ENCODE data around the gene SIL1.
A peak's percentile ranks its signal among the peaks of the same experiment; 100 is the strongest.
"Not testable (repeated sequence)": the region's sequence is repeated elsewhere in the genome, so short reads cannot be mapped to it uniquely, and the experiment has no call there.

SIL1 gene

DNA sequence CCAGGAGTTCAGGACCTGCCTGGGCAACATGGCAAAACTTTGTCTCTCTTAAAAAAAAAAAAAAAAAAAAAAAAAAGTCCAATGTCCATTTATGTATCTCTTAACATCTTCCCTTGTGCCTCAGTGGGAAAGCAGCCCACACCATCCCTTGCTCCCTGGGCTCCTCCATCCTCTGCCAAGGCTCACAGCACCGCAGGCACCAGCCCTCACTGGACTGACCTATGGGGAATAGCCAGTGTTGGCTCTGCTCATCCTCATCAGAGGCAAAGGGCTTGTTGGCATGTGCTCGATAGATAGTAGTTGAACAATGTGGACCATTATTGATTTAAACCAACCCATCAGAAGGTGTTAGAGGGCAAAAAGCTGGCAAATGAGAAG, 261.2 kb downstream of the SIL1 start:
- DNase-seq: no peak

DNA sequence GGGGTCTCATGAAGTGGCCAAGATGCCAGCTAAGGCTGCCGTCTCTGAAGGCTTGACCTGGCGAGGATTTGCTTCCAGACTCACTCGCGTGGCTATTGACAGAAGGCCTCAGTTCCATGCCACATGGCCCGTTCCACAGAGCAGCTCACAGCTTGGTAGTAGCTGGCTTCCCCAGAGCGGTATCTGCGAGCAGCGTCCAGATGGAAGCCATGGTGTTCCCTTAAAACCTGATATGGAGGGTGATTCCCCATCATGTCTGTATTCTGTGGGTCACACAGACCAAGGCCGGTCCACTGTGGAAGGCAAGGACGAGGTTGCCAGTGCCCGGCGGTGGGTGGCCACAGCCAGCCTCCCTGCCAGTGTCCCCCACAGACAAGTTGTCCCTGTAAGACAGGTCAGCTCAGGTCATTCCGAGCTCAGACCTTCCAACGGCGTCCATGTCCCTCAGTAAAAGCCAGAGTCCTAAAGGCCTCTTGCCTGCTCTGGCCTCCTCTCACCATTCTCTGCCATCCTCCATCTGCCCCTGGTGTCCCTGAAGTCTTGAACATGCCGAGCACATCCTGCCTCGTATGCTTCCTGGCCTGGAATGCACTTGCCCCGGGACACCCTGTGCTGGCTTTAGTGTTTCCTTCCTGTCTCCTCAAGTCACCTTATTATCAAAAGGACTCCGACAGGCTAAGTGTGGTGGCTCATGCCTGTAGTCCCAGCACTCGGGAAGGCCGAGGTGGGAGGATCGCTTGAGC, 261.8 kb downstream of the SIL1 start:
- DNase-seq: no peak

DNA sequence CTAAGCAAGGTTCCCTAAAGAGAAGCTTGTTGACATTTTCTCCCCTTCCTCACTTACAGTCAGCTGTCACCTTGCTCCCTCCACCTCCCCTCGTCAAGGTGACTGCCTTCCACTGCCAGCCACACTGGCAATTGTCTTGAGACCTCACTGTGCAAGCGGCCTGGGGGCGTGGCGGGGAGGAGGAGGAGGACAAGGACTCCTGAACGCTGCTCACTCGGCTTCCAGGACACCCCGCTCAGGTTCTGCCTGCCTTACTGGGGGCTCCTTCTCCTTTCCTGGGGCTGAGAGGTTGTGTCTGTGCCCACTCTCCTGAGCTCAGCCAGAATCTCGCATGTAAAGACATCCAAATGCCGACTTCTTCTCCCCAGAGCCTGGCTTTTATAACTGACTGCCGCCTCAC, 262.7 kb downstream of the SIL1 start:
- DNase-seq: no peak

DNA sequence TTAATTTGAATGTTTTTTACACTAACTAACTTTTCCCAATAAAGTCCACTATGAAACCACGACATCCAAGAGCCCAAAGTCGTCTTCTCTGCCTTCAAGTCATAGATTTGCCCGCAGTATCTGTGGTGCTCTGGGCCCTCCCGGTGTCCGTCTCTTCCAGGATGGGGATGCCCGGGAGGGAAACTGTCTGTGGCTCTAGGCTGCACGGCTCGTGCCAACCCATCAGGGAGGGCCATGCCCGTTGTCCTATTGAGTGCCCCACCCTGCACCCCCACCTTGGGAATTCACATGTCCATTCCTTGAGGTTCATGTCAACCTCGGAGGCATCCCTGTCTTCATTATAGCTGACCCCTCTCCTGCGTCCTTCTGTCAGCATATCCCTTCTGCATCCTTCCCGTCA, 263.2 kb downstream of the SIL1 start:
- no peak for DNase-seq

DNA sequence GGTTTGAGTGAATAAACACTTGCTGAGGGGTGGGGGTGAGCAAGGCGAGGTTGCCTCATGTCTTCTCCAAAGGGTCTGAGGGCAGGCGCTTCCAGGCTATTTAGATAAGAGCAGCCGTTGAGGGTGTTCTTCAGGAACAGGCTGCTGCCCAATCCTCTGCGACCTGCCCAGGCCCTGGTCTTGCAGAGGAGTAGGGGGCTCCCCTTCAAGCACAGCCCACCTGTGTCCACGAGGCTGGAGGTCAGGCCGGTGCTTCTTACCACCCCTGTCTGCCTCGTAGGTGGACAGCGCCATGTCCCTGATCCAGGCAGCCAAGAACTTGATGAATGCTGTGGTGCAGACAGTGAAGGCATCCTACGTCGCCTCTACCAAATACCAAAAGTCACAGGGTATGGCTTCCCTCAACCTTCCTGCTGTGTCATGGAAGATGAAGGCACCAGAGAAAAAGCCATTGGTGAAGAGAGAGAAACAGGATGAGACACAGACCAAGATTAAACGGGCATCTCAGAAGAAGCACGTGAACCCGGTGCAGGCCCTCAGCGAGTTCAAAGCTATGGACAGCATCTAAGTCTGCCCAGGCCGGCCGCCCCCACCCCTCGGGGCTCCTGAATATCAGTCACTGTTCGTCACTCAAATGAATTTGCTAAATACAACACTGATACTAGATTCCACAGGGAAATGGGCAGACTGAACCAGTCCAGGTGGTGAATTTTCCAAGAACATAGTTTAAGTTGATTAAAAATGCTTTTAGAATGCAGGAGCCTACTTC, 264.5 kb downstream of the SIL1 start:
- no peak for DNase-seq

DNA sequence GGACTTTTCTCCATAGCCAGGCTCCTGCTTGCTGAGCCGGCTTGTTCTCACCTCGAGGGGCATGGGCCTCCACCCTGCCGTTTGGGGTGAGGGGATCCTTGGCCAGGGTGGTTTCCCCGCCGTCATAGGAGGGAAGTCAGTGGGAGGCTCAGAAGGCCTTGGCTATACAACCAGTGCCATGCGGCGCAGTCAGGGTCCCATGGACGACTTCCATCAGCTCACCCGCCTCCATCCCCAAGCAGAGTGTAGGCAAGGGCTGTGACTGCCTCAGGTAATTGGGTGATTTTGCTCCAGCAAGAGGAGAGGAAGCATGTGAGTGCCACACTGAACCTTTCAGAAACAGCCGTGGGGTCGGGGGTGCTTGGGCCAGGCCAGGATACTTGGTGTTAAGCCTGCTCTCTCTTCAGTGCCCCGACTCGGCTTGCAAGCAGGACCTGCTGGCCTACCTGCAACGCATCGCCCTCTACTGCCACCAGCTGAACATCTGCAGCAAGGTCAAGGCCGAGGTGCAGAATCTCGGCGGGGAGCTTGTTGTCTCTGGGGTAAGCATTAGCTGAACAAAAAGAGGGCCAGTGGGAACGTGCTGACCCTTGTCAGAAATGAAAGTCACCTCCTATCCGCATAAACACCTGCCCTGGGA, 265.9 kb downstream of the SIL1 start:
- no peak for DNase-seq

DNA sequence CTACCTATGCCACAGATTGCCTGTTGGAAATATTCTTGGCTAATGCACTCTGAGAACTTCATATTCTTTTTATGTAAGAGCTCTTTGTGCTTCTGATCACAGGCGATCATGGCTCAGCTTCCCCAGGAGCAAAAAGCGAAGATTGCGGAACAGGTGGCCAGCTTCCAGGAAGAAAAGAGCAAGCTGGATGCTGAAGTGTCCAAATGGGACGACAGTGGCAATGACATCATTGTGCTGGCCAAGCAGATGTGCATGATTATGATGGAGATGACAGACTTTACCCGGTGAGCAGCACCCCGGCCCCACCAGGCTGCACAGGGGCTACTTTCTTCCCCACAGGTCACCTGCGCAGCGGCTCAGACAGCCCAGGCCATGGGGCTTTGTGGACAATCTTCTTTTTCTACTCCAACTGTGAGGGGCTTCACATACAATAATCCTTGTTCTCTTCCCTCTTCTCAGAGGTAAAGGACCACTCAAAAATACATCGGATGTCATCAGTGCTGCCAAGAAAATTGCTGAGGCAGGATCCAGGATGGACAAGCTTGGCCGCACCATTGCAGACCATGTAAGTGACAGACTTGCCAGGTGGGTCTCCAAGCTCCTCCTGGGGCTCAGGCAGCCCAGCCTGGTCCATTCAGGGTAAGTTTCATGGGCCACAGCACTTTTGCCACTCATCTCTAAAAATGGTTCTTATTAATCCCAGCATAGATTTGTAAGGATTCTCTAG, 267.6 kb downstream of the SIL1 start:
- no peak for DNase-seq

DNA sequence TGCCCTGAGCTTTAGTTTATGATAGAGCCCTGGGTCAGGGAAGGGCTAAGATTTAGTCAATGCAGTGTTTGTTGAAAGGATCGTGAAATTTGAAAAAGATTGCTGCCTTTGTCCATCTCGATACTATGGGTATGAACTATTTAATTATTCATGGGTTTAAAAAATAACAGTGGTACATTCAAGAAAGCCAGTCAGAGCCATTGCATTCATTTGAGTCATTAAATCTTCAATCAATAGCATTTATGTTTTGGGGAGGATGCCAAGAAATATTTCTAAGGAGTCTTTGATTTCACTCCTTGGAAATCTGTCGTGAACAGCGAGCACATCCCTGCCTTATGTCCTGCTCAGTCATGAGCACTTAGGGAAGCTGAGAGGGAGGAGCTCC, 268.6 kb downstream of the SIL1 start:
- DNase-seq: no peak

DNA sequence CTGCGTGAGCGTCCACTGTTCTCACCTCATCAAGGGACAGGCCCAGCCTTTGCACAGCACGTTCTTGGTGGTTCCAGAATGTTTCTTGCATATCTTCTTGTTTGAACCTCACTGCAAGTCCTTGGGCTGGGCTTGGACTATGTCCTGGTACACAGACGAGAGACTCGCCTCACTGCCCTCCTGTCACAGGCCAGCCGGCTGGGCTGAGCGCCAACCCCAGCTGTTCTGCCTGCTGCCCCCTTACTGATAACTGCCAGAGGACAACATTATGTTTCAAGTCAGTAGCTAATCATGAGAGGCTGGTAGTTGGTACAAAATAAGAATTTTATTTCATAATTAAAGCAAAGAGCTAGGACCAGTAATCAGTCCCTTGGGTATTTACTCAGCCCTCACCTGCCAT, 270.2 kb downstream of the SIL1 start:
- no peak for DNase-seq

DNA sequence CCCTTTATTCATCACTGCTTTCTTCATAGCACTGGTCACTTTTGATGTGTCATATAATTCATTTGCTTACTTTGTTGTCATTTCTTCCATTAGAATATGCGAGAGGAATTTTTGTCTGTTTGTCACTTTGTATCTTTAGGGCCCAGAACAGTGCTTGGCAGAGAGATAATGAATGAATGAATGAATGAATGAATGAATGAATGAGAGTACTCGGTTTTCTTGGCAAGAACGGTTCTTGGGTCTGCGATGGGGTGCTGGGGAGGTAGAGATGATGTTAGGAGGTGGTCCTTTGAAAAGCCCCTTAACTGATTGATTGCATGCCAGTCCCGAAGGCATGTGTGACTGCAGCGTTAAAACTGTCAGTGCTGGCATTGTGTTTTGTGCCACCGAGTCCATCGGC, 270.6 kb downstream of the SIL1 start:
- no peak for DNase-seq

DNA sequence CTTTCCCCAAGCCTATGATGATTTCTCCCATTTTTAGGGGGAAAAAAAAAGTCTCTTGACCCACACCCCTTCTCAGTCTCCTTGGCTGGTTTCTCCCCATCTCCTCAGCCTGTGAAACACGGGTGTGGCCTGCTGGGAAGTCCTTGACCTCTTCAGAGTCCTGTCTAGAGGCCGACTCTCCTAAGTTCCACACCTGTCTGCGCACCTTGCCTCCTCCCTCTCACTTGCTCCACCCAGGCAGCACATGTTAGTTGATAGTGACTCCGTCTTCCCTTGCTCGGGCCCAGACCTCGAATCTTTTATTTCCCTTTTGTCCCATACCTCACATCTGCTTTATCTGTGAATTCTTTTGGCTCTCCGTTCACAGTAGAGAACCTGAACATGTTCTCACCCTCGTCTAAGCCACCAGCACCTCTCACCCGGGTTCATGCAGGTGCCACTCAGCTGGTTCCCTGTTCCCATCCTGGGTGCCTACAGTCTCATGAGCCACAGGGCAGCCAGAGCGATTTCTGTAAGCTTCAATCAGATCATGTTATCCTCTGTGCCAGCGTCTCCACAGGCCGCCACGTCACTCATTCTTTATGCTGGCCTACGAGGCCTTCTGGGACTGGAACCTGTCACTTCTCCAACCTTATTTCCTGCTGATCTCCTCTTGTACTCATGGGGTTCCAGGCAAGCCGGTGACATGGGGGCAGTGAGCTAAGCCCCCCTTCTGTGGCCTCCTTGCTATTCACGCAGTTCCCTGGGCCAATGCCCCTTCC, 271.3 kb downstream of the SIL1 start:
- no peak for DNase-seq

DNA sequence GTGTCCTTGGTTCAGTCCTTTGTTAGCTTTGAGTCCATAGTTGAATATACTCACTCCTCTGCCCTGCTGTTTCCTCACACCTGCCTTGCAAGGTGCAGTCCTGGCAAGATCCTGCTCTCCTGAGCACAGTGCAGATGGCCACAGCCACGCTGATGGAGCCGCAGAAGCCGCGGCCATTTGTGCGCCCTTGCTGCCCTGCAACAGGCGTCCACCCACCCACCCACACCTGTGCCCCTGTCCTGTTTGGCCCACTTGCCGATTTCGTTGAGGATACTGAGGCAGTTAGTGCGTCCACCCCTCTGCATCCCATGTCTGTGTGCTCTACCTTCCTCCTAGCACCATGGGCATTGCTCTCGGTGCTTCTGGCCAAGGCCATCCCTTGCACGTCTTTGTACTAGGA, 271.9 kb downstream of the SIL1 start:
- DNase-seq: no peak

DNA sequence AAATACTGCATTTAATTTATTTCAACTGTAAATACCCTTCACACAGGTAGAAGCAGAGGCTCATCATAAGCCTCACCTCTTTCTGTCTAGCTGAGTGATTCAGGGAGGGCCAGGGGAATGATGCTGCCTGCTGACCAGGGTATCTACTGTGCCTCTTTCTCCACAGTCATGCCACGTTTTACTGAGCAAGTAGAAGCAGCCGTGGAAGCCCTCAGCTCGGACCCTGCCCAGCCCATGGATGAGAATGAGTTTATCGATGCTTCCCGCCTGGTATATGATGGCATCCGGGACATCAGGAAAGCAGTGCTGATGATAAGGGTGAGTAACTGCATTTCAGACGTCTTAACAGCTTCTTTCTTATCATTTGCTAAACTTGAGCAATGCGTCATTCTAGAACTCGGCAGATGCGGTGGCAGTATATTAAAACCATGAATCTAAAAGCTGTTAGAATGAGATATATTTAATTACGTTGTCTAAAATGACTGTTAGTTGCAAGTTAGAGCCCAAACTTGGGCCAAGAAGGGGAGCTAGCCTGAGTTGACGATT, 273.0 kb downstream of the SIL1 start:
- no peak for DNase-seq

DNA sequence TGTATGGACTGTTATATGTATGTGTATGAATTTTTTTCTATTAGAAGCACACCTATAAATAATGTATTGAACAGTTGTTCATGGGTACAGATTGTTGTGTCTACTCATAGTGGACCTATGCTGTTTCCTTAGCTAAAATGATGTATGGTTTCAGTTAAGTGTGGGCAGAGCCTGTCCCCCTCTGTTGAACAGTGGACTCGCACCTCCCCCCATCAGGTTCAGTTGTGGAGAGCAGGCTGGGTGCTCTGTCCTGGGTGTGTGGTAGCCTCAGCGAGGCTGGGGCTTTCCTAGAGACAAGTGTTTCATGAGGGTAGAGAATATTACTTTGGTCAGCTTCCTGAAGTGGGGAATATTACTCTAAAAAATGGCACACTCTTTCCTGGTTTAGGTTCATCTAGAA, 275.7 kb downstream of the SIL1 start:
- DNase-seq: no peak

DNA sequence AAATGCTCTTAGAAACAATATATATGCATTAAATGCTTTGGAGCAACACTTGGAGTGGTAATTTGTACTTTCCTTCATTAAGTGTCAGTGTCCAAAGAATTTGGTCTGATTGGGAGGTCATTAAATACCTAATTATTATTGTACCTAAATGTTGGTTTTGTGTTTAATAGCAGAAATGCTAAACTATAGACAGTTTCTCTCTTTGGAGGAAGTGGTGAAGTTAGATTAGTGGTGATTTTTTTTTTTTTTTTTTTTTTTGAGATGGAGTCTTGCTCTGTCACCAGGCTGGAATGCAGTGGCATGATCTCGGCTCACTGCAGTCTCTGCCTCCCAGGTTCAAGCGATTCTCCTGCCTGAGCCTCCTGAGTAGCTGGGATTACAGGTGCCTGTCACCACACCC, 276.8 kb downstream of the SIL1 start:
- not testable (repeated sequence) for DNase-seq

DNA sequence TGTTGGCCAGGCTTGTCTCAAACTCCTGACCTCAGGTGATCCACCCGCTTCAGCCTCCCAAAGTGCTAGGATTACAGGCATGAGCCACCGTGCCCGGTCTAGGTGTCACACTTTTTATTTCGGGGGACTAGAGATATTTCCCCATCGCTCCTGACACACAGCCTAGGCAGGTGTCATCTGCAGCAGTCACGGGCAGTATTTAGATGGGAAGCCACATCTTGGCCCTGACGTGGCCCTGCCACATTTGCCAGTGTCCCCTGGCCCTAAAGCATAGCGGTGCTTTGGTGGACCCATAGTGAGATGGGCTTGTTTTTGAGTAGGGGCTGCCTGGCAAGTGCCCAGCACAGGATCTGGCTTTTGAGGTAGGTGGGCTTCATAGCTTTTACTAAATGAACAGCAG, 278.0 kb downstream of the SIL1 start:
- no peak for DNase-seq

DNA sequence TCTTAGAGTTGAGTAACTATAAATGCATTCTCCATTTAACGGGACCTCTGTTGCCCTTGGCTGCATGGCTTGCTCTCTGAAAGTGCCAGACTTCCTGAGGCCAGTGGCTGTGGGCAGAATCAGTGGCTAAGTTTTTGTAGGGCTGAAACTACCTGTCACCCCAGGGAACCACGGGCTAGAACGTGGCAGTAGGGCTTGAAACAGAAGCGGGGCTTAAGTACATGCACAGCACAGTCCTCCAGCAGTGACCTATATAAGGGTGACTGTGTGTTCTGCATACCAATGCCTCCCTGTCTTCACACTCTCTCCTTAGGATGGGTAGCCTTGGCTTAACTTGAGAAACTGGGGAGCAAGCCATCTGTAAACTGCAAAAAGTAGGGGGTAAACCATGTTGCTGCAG, 279.5 kb downstream of the SIL1 start:
- no peak for DNase-seq

DNA sequence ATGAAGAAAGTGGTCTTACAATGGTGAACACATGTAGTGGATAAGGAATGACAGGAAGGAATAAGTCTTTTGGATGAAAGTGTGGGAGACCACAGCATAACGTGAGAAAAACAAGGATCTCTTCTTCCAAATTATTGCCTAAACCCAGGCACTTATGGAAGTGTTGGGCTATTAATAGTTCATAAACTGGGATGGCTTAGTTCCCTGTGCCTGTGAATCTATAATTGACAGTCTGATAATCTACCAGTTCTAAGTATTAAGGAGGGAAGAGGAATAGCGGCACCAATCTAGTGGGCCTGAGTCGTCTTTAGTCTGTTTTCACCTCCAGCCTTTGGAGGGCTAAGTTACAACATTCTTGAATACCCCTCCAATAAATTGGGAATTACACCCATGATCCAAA, 283.8 kb downstream of the SIL1 start:
- DNase-seq: no peak

DNA sequence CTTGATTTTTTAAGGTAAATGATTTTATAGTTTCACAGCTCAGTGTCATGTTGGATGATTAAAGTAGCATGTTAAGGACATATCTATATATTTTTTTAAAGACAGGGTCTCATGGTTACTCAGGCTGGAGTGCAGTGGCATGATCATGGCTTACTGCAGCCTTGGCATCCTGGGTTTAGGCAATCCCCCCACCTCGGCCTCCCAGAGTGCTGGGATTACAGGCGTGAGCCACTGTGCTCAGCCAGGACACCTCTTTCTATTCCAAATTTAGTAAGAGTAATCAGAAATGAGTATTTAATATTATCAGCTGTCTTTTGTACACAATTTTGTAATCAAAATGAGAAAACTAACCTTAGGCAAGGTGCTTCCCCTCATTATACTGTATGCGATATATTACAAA, 284.4 kb downstream of the SIL1 start:
- no peak for DNase-seq

DNA sequence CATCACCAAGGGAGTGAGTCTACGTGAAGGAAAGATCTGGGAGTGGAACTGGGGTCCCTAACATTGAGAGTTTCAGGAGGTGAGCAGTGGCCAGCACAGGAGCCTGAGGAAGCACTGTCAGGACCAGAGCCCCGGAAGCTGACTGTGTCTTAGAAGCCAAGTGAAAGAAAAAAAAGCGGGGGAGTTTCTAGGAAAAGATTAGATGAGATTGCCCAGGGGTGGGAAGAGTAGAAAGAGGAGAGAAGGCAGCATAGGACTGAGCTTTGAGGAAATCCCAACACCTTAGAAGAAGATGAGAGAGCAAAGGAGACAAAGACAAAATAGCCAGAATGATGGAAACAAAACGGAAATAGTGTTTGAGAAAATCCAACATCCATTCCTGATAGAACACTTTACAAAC, 286.1 kb downstream of the SIL1 start:
- no peak for DNase-seq

DNA sequence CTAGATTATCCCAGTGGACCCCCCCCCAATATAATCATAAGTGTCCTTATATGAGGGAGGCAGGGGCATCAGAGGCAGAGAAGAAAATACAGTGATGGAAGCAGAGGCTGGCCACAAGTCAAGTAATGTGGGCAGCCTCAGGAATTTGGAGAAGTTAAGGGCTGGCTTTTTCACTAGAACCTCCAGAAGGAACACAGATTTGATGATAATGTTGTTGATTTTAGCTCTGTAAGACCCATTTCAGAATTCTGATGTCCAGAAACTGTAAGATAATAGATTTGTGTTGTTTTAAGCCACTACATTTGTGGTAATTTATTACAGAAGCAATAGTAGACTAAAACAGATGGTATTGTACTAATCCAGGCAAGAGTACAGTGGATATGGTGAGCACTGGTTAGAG, 286.7 kb downstream of the SIL1 start:
- DNase-seq: no peak

DNA sequence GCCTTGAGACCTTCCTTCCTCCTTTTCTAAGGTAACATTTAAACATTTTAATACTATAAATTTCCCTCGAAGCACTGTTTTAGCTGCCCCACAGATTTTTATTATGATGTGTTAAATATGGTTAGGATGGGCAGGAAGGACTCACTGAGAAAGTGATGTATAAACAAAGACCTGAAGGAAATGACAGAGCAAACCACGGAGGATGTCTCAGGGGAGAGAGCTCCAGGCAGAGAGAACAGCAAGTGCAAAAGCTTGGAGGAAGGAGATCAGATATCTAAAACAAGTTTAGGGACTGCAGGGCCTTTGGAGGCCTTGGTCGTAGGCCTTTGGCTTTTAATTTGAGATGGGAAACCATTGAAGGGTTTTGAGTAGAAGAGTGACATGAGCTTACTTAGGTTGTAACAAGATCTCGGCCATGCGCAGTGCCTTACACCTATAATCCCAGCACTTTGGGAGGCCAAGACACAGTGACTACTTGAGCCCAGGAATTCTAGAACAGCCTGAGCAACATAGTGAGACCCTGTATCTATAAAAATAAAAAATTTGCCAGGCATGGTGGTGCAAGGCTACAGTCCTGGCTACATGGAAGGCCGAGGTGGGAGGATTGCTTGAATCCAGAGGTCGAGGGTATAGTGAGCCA, 287.5 kb downstream of the SIL1 start:
- DNase-seq: peak; percentile 22
